HG03457 (cell line): Measurements from ENCODE around the gene TNFRSF8.
"Not testable (repeated sequence)": the region's sequence is repeated elsewhere in the genome, so short reads cannot be mapped to it uniquely, and the experiment has no call there.

Source experiments
- ATAC-seq: cut with Tn5 transposase; IDR thresholded peaks from one replicate; pipeline ENCODE4 v1.9.1; 2021; ENCODE audit warnings: moderate number of reproducible peaks; ENCODE audit not compliant: unreplicated experiment

Gene TNFRSF8

GRCh38 chr1:12083766-12084165 lies 20.7 kb downstream of the TNFRSF8 start:
- ATAC-seq: no peak

GRCh38 chr1:12085643-12086260 lies 22.6 kb downstream of the TNFRSF8 start:
- ATAC-seq: no peak

GRCh38 chr1:12087797-12088314 lies 24.8 kb downstream of the TNFRSF8 start:
- ATAC-seq: peak; percentile 44

GRCh38 chr1:12088607-12089006 lies 25.5 kb downstream of the TNFRSF8 start:
- no peak for ATAC-seq

GRCh38 chr1:12090326-12090725 lies 27.2 kb downstream of the TNFRSF8 start:
- ATAC-seq: no peak

GRCh38 chr1:12091191-12091590 lies 28.1 kb downstream of the TNFRSF8 start:
- no peak for ATAC-seq

- ATAC-seq: no peak
These were observed 31.1 kb downstream of the TNFRSF8 start for GRCh38 chr1:12094180-12094579.

GRCh38 chr1:12095452-12096263 lies 32.6 kb downstream of the TNFRSF8 start:
- no peak for ATAC-seq

GRCh38 chr1:12096615-12097014 lies 33.5 kb downstream of the TNFRSF8 start:
- no peak for ATAC-seq

- ATAC-seq: no peak
These were observed 34.2 kb downstream of the TNFRSF8 start for GRCh38 chr1:12097321-12097720.

- ATAC-seq: no peak
These were observed 35.7 kb downstream of the TNFRSF8 start for GRCh38 chr1:12098786-12099185.

GRCh38 chr1:12099610-12100009 lies 36.5 kb downstream of the TNFRSF8 start:
- no peak for ATAC-seq

GRCh38 chr1:12100071-12100470 lies 37.0 kb downstream of the TNFRSF8 start:
- no peak for ATAC-seq

GRCh38 chr1:12101120-12101519 lies 38.0 kb downstream of the TNFRSF8 start:
- ATAC-seq: not testable (repeated sequence)

GRCh38 chr1:12102066-12102465 lies 39.0 kb downstream of the TNFRSF8 start:
- ATAC-seq: no peak

- ATAC-seq: no peak
These were observed 41.3 kb downstream of the TNFRSF8 start for GRCh38 chr1:12104417-12104816.

- ATAC-seq: no peak
These were observed 43.0 kb downstream of the TNFRSF8 start for GRCh38 chr1:12106153-12106552.

- ATAC-seq: not testable (repeated sequence)
These were observed 43.8 kb downstream of the TNFRSF8 start for GRCh38 chr1:12106861-12107260.

GRCh38 chr1:12107718-12108117 lies 44.6 kb downstream of the TNFRSF8 start:
- no peak for ATAC-seq

GRCh38 chr1:12109901-12110300 lies 46.8 kb downstream of the TNFRSF8 start:
- ATAC-seq: no peak

- ATAC-seq: no peak
These were observed 48.6 kb downstream of the TNFRSF8 start for GRCh38 chr1:12111741-12112140.

GRCh38 chr1:12112711-12113161 lies 49.6 kb downstream of the TNFRSF8 start:
- ATAC-seq: no peak
